OCI-LY3 (cell line): ENCODE data around the gene CIDEB.

Experiments used
- H2AFZ ChIP-seq: fragments of 200-600, 300-600 bp; shearing (Covaris generic); 2 replicates; pipeline ENCODE4 v1.6.0; 2014; ENCODE audit warnings: antibody characterized with exemption, low read depth, low read length
- H3K27ac ChIP-seq: fragments of 200-600, 300-600 bp; sonication (generic); 2 replicates; pipeline ENCODE4 v1.5.1; 2014; ENCODE audit warnings: mild to moderate bottlenecking, low read length, moderate library complexity, mixed read lengths
- H3K27me3 ChIP-seq: fragments of 200-600, 300-600 bp; sonication (generic); 2 replicates; pipeline ENCODE4 v1.6.1; 2014; ENCODE audit warnings: low read depth, low read length, mixed read lengths
- H3K36me3 ChIP-seq: fragments of 200-600, 300-600 bp; sonication (generic); replicated peaks from 2 replicates; pipeline ENCODE3; 2014; ENCODE audit warnings: low read depth, low read length, mixed read lengths
- H3K4me1 ChIP-seq: fragments of 300-600, 200-600 bp; sonication (generic); 2 replicates; pipeline ENCODE4 v1.6.1; 2014; ENCODE audit warnings: low read length, mixed read lengths
- H3K4me2 ChIP-seq: fragments of 200-600, 300-600 bp; sonication (generic); 2 replicates; pipeline ENCODE4 v1.6.1; 2014; ENCODE audit warnings: low read length, mixed read lengths
- H3K4me3 ChIP-seq: fragments of 300-600, 200-600 bp; sonication (generic); 2 replicates; pipeline ENCODE4 v1.5.1; 2014; ENCODE audit warnings: antibody characterized with exemption, mild to moderate bottlenecking, low read length, moderate library complexity
- H3K79me2 ChIP-seq: fragments of 300-600, 200-600 bp; shearing (Covaris generic); 2 replicates; pipeline ENCODE4 v1.6.1; 2014; ENCODE audit warnings: mild to moderate bottlenecking, low read length, mixed read lengths
- H3K9ac ChIP-seq: fragments of 300-600, 200-600 bp; shearing (Covaris generic); 2 replicates; pipeline ENCODE4 v1.6.0; 2014; ENCODE audit warnings: mild to moderate bottlenecking, low read length, moderate library complexity
- H3K9me3 ChIP-seq: fragments of 200-600, 300-600 bp; shearing (Covaris generic); 2 replicates; pipeline ENCODE4 v1.6.1; 2014; ENCODE audit warnings: low read length, mixed read lengths; ENCODE audit not compliant: insufficient read depth
- H4K20me1 ChIP-seq: fragments of 200-600, 300-600 bp; sonication (generic); 2 replicates; pipeline ENCODE4 v1.6.1; 2016; ENCODE audit warnings: low read length, mixed read lengths; ENCODE audit not compliant: insufficient read depth
- EZH2phosphoT487 ChIP-seq: fragments of 200-600 bp; shearing (Covaris generic); IDR thresholded peaks from 2 replicates; pipeline ENCODE4 v1.6.1; 2018; ENCODE audit warnings: antibody characterized with exemption, mixed run types, low read depth
- TF ChIP-seq, protein P1 (sequence below): fragments of 200-600, 300-600 bp; sonication (generic); IDR thresholded peaks from 2 replicates; pipeline ENCODE4 v1.5.1; 2014; ENCODE audit warnings: antibody characterized with exemption, low read length, low read depth

CIDEB gene

DNA sequence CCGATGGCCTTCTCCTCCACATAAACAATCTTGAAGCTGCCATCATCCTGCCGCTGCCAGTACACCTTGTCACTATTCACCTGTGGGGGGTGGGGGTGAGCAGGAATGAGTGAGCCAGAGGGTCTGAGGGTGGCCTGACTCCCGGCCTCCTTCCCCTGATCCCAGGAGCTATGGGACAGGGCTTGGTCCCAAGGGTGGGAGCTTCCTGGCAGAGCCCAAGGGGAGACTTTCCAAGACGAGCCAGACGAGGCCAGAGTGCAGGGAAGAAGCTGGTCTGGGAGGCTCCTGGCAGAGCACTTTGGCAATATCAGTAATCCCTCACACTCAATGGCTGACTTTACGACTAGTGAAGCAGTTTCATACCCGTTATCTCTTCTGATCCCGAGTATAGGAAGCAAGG is 52.3 kb downstream of the CIDEB start:
- no peaks in the 10 kb centered on the region for H4K20me1 ChIP-seq
- TF ChIP-seq, protein P1, sequence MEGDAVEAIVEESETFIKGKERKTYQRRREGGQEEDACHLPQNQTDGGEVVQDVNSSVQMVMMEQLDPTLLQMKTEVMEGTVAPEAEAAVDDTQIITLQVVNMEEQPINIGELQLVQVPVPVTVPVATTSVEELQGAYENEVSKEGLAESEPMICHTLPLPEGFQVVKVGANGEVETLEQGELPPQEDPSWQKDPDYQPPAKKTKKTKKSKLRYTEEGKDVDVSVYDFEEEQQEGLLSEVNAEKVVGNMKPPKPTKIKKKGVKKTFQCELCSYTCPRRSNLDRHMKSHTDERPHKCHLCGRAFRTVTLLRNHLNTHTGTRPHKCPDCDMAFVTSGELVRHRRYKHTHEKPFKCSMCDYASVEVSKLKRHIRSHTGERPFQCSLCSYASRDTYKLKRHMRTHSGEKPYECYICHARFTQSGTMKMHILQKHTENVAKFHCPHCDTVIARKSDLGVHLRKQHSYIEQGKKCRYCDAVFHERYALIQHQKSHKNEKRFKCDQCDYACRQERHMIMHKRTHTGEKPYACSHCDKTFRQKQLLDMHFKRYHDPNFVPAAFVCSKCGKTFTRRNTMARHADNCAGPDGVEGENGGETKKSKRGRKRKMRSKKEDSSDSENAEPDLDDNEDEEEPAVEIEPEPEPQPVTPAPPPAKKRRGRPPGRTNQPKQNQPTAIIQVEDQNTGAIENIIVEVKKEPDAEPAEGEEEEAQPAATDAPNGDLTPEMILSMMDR = no peak
- no peak for TF ChIP-seq EZH2phosphoT487
- no peak overlapping the region for H2AFZ ChIP-seq
- peaks cover 9% of the 10 kb centered on the region for H3K4me1 ChIP-seq
- no peaks in the 10 kb centered on the region for H3K27me3 ChIP-seq
- H3K9ac ChIP-seq = no peak overlapping the region
- H3K79me2 ChIP-seq = no peaks in the 10 kb centered on the region
- H3K4me2 ChIP-seq = no peak overlapping the region
- H3K27ac ChIP-seq = no peak overlapping the region
- no peaks in the 10 kb centered on the region for H3K9me3 ChIP-seq
- no peaks in the 10 kb centered on the region for H3K36me3 ChIP-seq
- H3K4me3 ChIP-seq = no peak overlapping the region
